Measurements from ENCODE around the gene ESR1.

The ESR1 gene

DNA sequence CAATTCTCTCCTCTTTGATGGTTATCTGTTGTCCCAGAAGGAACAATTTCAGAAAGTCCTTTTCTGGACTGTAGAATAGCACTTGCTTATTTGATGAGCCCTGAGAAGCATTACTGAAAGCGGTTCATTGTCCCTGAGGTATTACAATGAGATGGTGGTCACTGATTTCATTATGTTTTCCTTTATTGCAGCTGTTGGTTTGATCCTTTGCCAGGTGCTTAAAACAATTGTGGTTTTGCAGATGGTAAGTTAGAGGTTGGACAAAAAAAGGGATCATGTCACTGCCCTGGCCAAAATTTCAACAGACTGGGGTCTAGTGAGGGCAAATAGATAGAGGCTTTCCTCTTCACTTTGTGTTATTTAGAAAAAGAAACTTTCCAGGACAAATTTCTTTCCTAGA, 61.9 kb downstream of the ESR1 start:
- Histone ChIP-seq H3K36me3 (replicated peaks in 1 of 2; ENCODE audit: control insufficient read depth in 2 of 2, insufficient read depth in 2 of 2, low read length in 2 of 2) (no peaks in the 10 kb centered on the region), H4K8ac (ENCODE audit: low read depth, low read length) (no peak overlapping the region), H3K4ac (ENCODE audit: low read length) (no peak overlapping the region), H2BK120ac (ENCODE audit: low read depth, low read length) (no peak overlapping the region), H3K4me2 (ENCODE audit: insufficient read depth, low read length, poor library complexity, severe bottlenecking) (no peak overlapping the region), H3K27me3 (ENCODE audit: control insufficient read depth in 3 of 3, insufficient read depth in 3 of 3, low read depth in 1 of 3, low read length in 3 of 3) (no peaks in the 10 kb centered on the region), H4K91ac (ENCODE audit: low read depth, low read length, poor library complexity) (no peak overlapping the region), H3K79me1 (ENCODE audit: low read depth, low read length) (no peaks in the 10 kb centered on the region), H3K9me3 (replicated peaks in 1 of 2; ENCODE audit: control insufficient read depth in 2 of 2, insufficient read depth in 1 of 2, low read depth in 1 of 2, low read length in 2 of 2) (no peaks in the 10 kb centered on the region), H3K4me1 (ENCODE audit: control insufficient read depth in 2 of 2, insufficient read depth in 1 of 2, low read depth in 1 of 2, low read length in 2 of 2) (no peaks in the 10 kb centered on the region), H3K9ac (ENCODE audit: low read depth, low read length, poor library complexity) (no peak overlapping the region), H3K23ac (ENCODE audit: low read depth, low read length, poor library complexity) (no peak overlapping the region), H2BK5ac (ENCODE audit: low read length) (no peak overlapping the region), H3K4me3 (ENCODE audit: low read length in 2 of 2) (no peak overlapping the region), H3K27ac (replicated peaks; ENCODE audit: low read length) (no peak overlapping the region), H3K14ac (ENCODE audit: low read length) (no peak overlapping the region), H2AK5ac (ENCODE audit: low read depth, low read length) (no peak overlapping the region), H3K18ac (ENCODE audit: low read length) (no peak overlapping the region), H2BK15ac (ENCODE audit: low read length) (no peak overlapping the region), H2BK12ac (ENCODE audit: low read length) (no peak overlapping the region), H2AFZ (ENCODE audit: low read length) (no peak overlapping the region)
- DNase-seq (ENCODE audit: low spot score) = no peak
- WGBS, 2 donors (ENCODE audit: extremely low coverage in 2 of 2, insufficient read length in 2 of 2, insufficient replicate concordance in 1 of 2) = no CpG with 5 or more reads among the region's 1 CpG

DNA sequence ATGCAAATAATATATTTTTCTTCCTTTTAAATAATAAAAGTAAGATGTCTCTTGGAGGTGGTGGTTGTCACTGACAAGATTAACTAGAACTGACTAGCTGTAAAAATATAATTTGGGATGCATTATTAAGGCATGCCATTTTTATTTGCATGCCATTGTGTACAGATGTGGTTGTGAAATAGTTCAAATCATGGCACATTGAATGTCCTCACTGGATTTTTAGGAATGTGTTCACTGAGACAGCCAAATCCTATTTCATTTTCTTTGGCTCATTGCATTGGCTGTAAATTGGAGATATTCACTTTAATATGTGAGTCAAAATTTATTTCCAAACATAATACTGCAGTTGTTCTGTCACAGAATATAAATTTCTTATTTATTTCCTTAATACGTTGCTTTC, 62.3 kb downstream of the ESR1 start:
- no peak overlapping the region for H2BK15ac ChIP-seq (ENCODE audit: low read length)
- no peak overlapping the region for H4K91ac ChIP-seq (ENCODE audit: low read depth, low read length, poor library complexity)
- H3K23ac ChIP-seq (ENCODE audit: low read depth, low read length, poor library complexity) = no peak overlapping the region
- no peak overlapping the region for H3K14ac ChIP-seq (ENCODE audit: low read length)
- no peaks in the 10 kb centered on the region for H3K9me3 ChIP-seq (replicated peaks in 1 of 2; ENCODE audit: control insufficient read depth in 2 of 2, insufficient read depth in 1 of 2, low read depth in 1 of 2, low read length in 2 of 2)
- no peak overlapping the region for H2BK12ac ChIP-seq (ENCODE audit: low read length)
- H2BK120ac ChIP-seq (ENCODE audit: low read depth, low read length) = no peak overlapping the region
- H2BK5ac ChIP-seq (ENCODE audit: low read length) = no peak overlapping the region
- no CpG with 5 or more reads among the region's 1 CpG for WGBS, 2 donors (ENCODE audit: extremely low coverage in 2 of 2, insufficient read length in 2 of 2, insufficient replicate concordance in 1 of 2)
- H3K4me2 ChIP-seq (ENCODE audit: insufficient read depth, low read length, poor library complexity, severe bottlenecking) = no peak overlapping the region
- no peaks in the 10 kb centered on the region for H3K79me1 ChIP-seq (ENCODE audit: low read depth, low read length)
- no peaks in the 10 kb centered on the region for H3K36me3 ChIP-seq (replicated peaks in 1 of 2; ENCODE audit: control insufficient read depth in 2 of 2, insufficient read depth in 2 of 2, low read length in 2 of 2)
- no peak overlapping the region for H3K9ac ChIP-seq (ENCODE audit: low read depth, low read length, poor library complexity)
- no peaks in the 10 kb centered on the region for H3K4me1 ChIP-seq (ENCODE audit: control insufficient read depth in 2 of 2, insufficient read depth in 1 of 2, low read depth in 1 of 2, low read length in 2 of 2)
- DNase-seq (ENCODE audit: low spot score) = no peak
- no peak overlapping the region for H3K27ac ChIP-seq (replicated peaks; ENCODE audit: low read length)
- H3K18ac ChIP-seq (ENCODE audit: low read length) = no peak overlapping the region
- no peak overlapping the region for H4K8ac ChIP-seq (ENCODE audit: low read depth, low read length)
- no peaks in the 10 kb centered on the region for H3K27me3 ChIP-seq (ENCODE audit: control insufficient read depth in 3 of 3, insufficient read depth in 3 of 3, low read depth in 1 of 3, low read length in 3 of 3)
- no peak overlapping the region for H2AFZ ChIP-seq (ENCODE audit: low read length)
- no peak overlapping the region for H3K4ac ChIP-seq (ENCODE audit: low read length)
- no peak overlapping the region for H2AK5ac ChIP-seq (ENCODE audit: low read depth, low read length)
- H3K4me3 ChIP-seq (ENCODE audit: low read length in 2 of 2) = no peak overlapping the region

DNA sequence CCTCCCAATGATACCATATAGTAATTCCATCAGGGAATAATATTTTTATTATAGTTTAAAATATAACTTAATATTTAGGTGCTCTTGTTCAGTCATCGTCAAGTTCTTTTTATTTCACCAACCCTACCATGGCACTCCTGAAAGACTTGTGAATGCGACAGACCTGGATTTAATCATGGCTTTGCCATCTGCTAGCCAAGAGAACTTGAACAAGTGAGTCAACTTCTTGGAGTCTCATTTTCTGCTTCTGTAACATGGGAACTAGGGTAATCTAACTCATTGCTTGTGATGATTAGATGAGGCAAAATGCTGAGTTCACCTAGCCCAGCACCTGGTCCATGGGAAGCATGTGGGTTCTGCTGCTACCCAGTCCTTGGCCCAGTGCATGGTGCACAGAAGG, 62.9 kb downstream of the ESR1 start:
- H3K4ac ChIP-seq (ENCODE audit: low read length) = no peak overlapping the region
- H3K27ac ChIP-seq (replicated peaks; ENCODE audit: low read length) = no peak overlapping the region
- H3K14ac ChIP-seq (ENCODE audit: low read length) = no peak overlapping the region
- H3K23ac ChIP-seq (ENCODE audit: low read depth, low read length, poor library complexity) = no peak overlapping the region
- H3K4me1 ChIP-seq (ENCODE audit: control insufficient read depth in 2 of 2, insufficient read depth in 1 of 2, low read depth in 1 of 2, low read length in 2 of 2) = no peaks in the 10 kb centered on the region
- no peak overlapping the region for H3K18ac ChIP-seq (ENCODE audit: low read length)
- WGBS, 2 donors (ENCODE audit: extremely low coverage in 2 of 2, insufficient read length in 2 of 2, insufficient replicate concordance in 1 of 2) = no CpG with 5 or more reads among the region's 2 CpGs
- no peak overlapping the region for H2AFZ ChIP-seq (ENCODE audit: low read length)
- H3K4me2 ChIP-seq (ENCODE audit: insufficient read depth, low read length, poor library complexity, severe bottlenecking) = no peak overlapping the region
- no peaks in the 10 kb centered on the region for H3K36me3 ChIP-seq (replicated peaks in 1 of 2; ENCODE audit: control insufficient read depth in 2 of 2, insufficient read depth in 2 of 2, low read length in 2 of 2)
- no peaks in the 10 kb centered on the region for H3K27me3 ChIP-seq (ENCODE audit: control insufficient read depth in 3 of 3, insufficient read depth in 3 of 3, low read depth in 1 of 3, low read length in 3 of 3)
- H3K79me1 ChIP-seq (ENCODE audit: low read depth, low read length) = no peaks in the 10 kb centered on the region
- no peak overlapping the region for H2BK5ac ChIP-seq (ENCODE audit: low read length)
- no peak overlapping the region for H2BK12ac ChIP-seq (ENCODE audit: low read length)
- no peaks in the 10 kb centered on the region for H3K9me3 ChIP-seq (replicated peaks in 1 of 2; ENCODE audit: control insufficient read depth in 2 of 2, insufficient read depth in 1 of 2, low read depth in 1 of 2, low read length in 2 of 2)
- DNase-seq (ENCODE audit: low spot score) = no peak
- H3K9ac ChIP-seq (ENCODE audit: low read depth, low read length, poor library complexity) = no peak overlapping the region
- no peak overlapping the region for H2AK5ac ChIP-seq (ENCODE audit: low read depth, low read length)
- H2BK15ac ChIP-seq (ENCODE audit: low read length) = no peak overlapping the region
- H2BK120ac ChIP-seq (ENCODE audit: low read depth, low read length) = no peak overlapping the region
- H3K4me3 ChIP-seq (ENCODE audit: low read length in 2 of 2) = no peak overlapping the region
- no peak overlapping the region for H4K91ac ChIP-seq (ENCODE audit: low read depth, low read length, poor library complexity)
- H4K8ac ChIP-seq (ENCODE audit: low read depth, low read length) = no peak overlapping the region

DNA sequence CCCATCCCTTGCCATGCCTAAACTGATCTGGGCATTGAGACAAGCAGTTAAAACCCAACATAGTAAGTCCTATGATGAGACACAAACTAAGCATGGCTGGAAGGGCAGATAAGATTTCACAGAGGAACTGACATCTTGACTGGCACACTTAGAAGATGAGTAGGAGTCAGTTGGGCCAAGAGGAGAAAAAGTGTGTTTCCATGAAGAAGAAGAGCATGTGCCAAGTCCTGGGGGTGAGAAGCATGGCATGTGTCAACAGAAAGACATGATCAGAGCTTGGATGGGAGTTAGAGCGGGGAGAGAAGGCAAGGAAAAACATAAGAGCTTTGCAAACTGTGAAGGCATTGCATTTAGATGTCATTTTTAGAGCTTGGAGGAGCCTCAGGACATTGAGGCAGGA, 68.0 kb downstream of the ESR1 start:
- H2BK15ac ChIP-seq (ENCODE audit: low read length) = no peak overlapping the region
- H3K36me3 ChIP-seq (replicated peaks in 1 of 2; ENCODE audit: control insufficient read depth in 2 of 2, insufficient read depth in 2 of 2, low read length in 2 of 2) = no peaks in the 10 kb centered on the region
- H3K27me3 ChIP-seq (ENCODE audit: control insufficient read depth in 3 of 3, insufficient read depth in 3 of 3, low read depth in 1 of 3, low read length in 3 of 3) = no peaks in the 10 kb centered on the region
- no peak overlapping the region for H2AFZ ChIP-seq (ENCODE audit: low read length)
- no peak overlapping the region for H3K9ac ChIP-seq (ENCODE audit: low read depth, low read length, poor library complexity)
- WGBS, 2 donors (ENCODE audit: extremely low coverage in 2 of 2, insufficient read length in 2 of 2, insufficient replicate concordance in 1 of 2) = no CpG with 5 or more reads among the region's 1 CpG
- H2AK5ac ChIP-seq (ENCODE audit: low read depth, low read length) = no peak overlapping the region
- H3K14ac ChIP-seq (ENCODE audit: low read length) = no peak overlapping the region
- no peaks in the 10 kb centered on the region for H3K79me1 ChIP-seq (ENCODE audit: low read depth, low read length)
- no peak overlapping the region for H3K23ac ChIP-seq (ENCODE audit: low read depth, low read length, poor library complexity)
- H3K18ac ChIP-seq (ENCODE audit: low read length) = no peak overlapping the region
- no peak overlapping the region for H4K91ac ChIP-seq (ENCODE audit: low read depth, low read length, poor library complexity)
- H3K27ac ChIP-seq (replicated peaks; ENCODE audit: low read length) = no peak overlapping the region
- H3K4me1 ChIP-seq (ENCODE audit: control insufficient read depth in 2 of 2, insufficient read depth in 1 of 2, low read depth in 1 of 2, low read length in 2 of 2) = no peaks in the 10 kb centered on the region
- no peak overlapping the region for H2BK12ac ChIP-seq (ENCODE audit: low read length)
- DNase-seq (ENCODE audit: low spot score) = no peak
- no peak overlapping the region for H3K4me2 ChIP-seq (ENCODE audit: insufficient read depth, low read length, poor library complexity, severe bottlenecking)
- no peak overlapping the region for H2BK5ac ChIP-seq (ENCODE audit: low read length)
- no peaks in the 10 kb centered on the region for H3K9me3 ChIP-seq (replicated peaks in 1 of 2; ENCODE audit: control insufficient read depth in 2 of 2, insufficient read depth in 1 of 2, low read depth in 1 of 2, low read length in 2 of 2)
- H2BK120ac ChIP-seq (ENCODE audit: low read depth, low read length) = no peak overlapping the region
- H3K4me3 ChIP-seq (ENCODE audit: low read length in 2 of 2) = no peak overlapping the region
- no peak overlapping the region for H3K4ac ChIP-seq (ENCODE audit: low read length)
- H4K8ac ChIP-seq (ENCODE audit: low read depth, low read length) = no peak overlapping the region

Data from neuronal stem cell (in vitro differentiated cells).